Smooth muscle cell of bladder (primary cell): ENCODE results near the gene PAPSS1. TPM values are rescaled to one million over a fixed set of nuclear protein-coding genes. Genes with fewer than 3 reads are reported as not detected.

ENCODE experiments used
- total RNA-seq: library from RNA; depleted of rRNA; stranded (reverse); fragments of >200 nt; gene quantifications from 2 replicates; pipeline ENCODE4 v1.2.3, GENCODE V29; 2014

PAPSS1 gene
- 41.3 and 44.7 TPM in 2 replicates for total RNA-seq

GRCh38 chr4:107719922-107720722, at the start of gene PAPSS1:
PAPSS1 (minus strand) TSS chr4:107720234; CDS start chr4:107720179, 55 bp downstream.

Other genes with a start within 250 kb of the PAPSS1 start
- 67.0 and 104 TPM in 2 replicates for gene SGMS2, start 104.7 kb upstream of the PAPSS1 start, total RNA-seq
- 11.2 and 22.3 TPM in 2 replicates for gene CYP2U1, start 211.3 kb upstream of the PAPSS1 start, total RNA-seq